ENCODE results near the gene PNPLA2. TPM values are rescaled to one million over a fixed set of nuclear protein-coding genes. Genes with fewer than 3 reads are reported as not detected.
A peak's percentile ranks its signal among the peaks of the same experiment; 100 is the strongest.

The PNPLA2 gene
- total and polyA plus RNA-seq, 2 of the 8 experiments (the other 6 are each of a cell fraction or from before 2014, with no cell fraction given): 30.9 to 62.1 TPM

DNA sequence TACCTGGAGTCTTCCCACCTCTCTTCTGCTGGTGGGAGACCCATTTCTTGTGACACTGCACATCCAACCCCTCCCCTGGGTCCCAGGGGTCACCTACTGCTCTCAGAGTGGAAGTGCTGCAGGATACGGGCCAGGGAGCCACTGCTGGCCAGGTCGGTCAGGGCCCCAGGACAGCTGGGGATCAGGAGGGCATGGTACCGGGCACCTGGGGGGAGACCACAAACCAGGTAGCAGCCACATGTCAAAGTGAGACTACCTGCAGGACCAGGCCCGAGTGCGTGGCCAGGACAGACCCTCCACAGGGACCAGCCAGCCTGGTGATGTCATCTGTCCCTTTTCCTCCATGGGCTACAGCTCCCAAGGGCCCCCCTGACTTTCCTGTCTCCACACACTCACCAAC, 45.3 kb upstream of the PNPLA2 start:
- Histone ChIP-seq H3K23ac (ENCODE audit: insufficient read length) (no peak overlapping the region), H3K23me2 (ENCODE audit: low read depth, low read length) (peaks cover 13% of the 10 kb centered on the region; the same call in 1 of the 2 replicates), H2AK5ac (ENCODE audit: low read depth, low read length) (no peak overlapping the region), H3K79me1 (ENCODE audit: low read depth, low read length) (0 out of 2 replicates have a peak, but pooled peaks cover 6% of the 10 kb centered on the region), H4K5ac (ENCODE audit: insufficient read length, low read depth, low read length) (no peak overlapping the region), H3K79me2 (ENCODE audit: control insufficient read depth in 1 of 2, insufficient read depth in 2 of 2, low read length in 2 of 2) (peaks cover 7 to 43% of the 10 kb centered on the region in 2 experiments; a peak in 3 of 4 replicates), H2BK20ac (ENCODE audit: low read length) (no peak overlapping the region), H3K4ac (replicated peaks; ENCODE audit: insufficient read length, low read depth, low read length) (no peak overlapping the region), H3K18ac (ENCODE audit: extremely low read depth, low read length) (no peak overlapping the region), H3K36me3 (ENCODE audit: control insufficient read depth in 2 of 4, insufficient read depth in 4 of 4, low read length in 3 of 4) (peaks cover 4 to 21% (median 15%) of the 10 kb centered on the region in 4 experiments; a peak in 7 of 8 replicates), H3K27ac (ENCODE audit: low read depth, low read length) (no peak overlapping the region), H3K9me3 (ENCODE audit: insufficient read depth in 2 of 2, low read depth in 1 of 2, low read length in 1 of 2) (no peaks in the 10 kb centered on the region), H3K56ac (replicated peaks; ENCODE audit: insufficient read length, low read depth, low read length) (no peak overlapping the region), H2BK120ac (replicated peaks; ENCODE audit: low read depth, low read length) (no peak overlapping the region), H3K4me1 (replicated peaks in 1 of 4; ENCODE audit: control insufficient read depth in 3 of 4, insufficient read depth in 4 of 4, low read length in 3 of 4) (peaks cover 0 to 15% (median 7%) of the 10 kb centered on the region in 4 experiments; a peak in 6 of 7 replicates), H2BK15ac (ENCODE audit: low read length) (no peak overlapping the region), H3K9ac (replicated peaks in 1 of 4; ENCODE audit: extremely low read depth in 1 of 4, low read depth in 3 of 4, low read length in 3 of 4) (peak overlapping the region in 1 of 4 experiments; percentile 36; a peak in 2 of 7 replicates), H4K8ac (ENCODE audit: extremely low read depth, insufficient read depth, low read length) (no peak overlapping the region; the same call in 1 of the 2 replicates), H3K4me2 (ENCODE audit: insufficient read depth in 1 of 2, low read depth in 2 of 2, low read length in 2 of 2) (no peak overlapping the region), H3K14ac (ENCODE audit: insufficient read length) (no peak overlapping the region), H3K27me3 (replicated peaks in 1 of 4; ENCODE audit: control insufficient read depth in 3 of 4, extremely low read depth in 1 of 4, insufficient read depth in 3 of 4, low read length in 3 of 4) (no peaks in the 10 kb centered on the region), H2AFZ (ENCODE audit: low read length) (no peak overlapping the region), H3K4me3 (ENCODE audit: extremely low read depth in 1 of 4, insufficient read depth in 2 of 4, low read depth in 3 of 4, low read length in 4 of 4) (no peak overlapping the region), H2BK12ac (ENCODE audit: low read depth, low read length) (no peak overlapping the region), H4K20me1 (replicated peaks in 1 of 2; ENCODE audit: control insufficient read depth in 1 of 2, insufficient read depth in 2 of 2, low read length in 2 of 2) (peaks cover 16 to 27% of the 10 kb centered on the region in 2 experiments), H2BK5ac (ENCODE audit: low read depth, low read length) (no peak overlapping the region), H4K91ac (replicated peaks; ENCODE audit: insufficient read length, low read length) (no peak overlapping the region)
- FAIRE-seq: no peak
- no peak for DNase-seq (ENCODE audit: low read depth in 1 of 2, low spot score in 2 of 2)
- POLR2A ChIA-PET (ENCODE audit: partially characterized antibody): interaction anchor here (0.7 to 35.3 kb wide), 5 partner anchors 18 to 49 kb away, joined by 3 to 636 read pairs (median 3); partner anchors contain the start of gene TALDO1
- TF ChIP-seq EZH2 (IDR thresholded peaks at IDR 0.05; ENCODE audit: low read depth, low read length, severe bottlenecking) (no peak), EP300 (IDR thresholded peaks at IDR 0.05; ENCODE audit: borderline replicate concordance in 1 of 2, low read depth in 2 of 2, low read length in 2 of 2) (no peak), RXRA (IDR thresholded peaks at IDR 0.05; ENCODE audit: insufficient read depth, low read depth, low read length) (no peak), ZNF274 (IDR thresholded peaks at IDR 0.05; ENCODE audit: borderline replicate concordance, extremely low read depth, low read length) (no peak)
- 94% methylated on average over 5 of the region's 5 CpGs; no CpG with 5 or more reads in 1 of the 2 experiments for WGBS, 2 experiments (ENCODE audit: extremely low coverage in 1 of 2, insufficient coverage in 1 of 2, insufficient read length in 1 of 2, insufficient replicate concordance in 2 of 2, low coverage in 1 of 2, low lambda C conversion rate in 2 of 2, missing lambda C conversion rate in 1 of 2)
- CTCF ChIA-PET (ENCODE audit: partially characterized antibody): interaction anchor here (0.6 to 1.2 kb wide), 4 partner anchors 8 to 16 kb away, joined by 3 to 4 read pairs (median 4); partner anchors contain the start of gene CEND1

Measured in H1 (cell line).